ENCODE results near the gene RPS17. TPM values are rescaled to one million over a fixed set of nuclear protein-coding genes. Genes with fewer than 3 reads are reported as not detected.
"Not testable (repeated sequence)": the region's sequence is repeated elsewhere in the genome, so short reads cannot be mapped to it uniquely, and the experiment has no call there.

Gene RPS17
- total and polyA plus RNA-seq, 2 of the 4 experiments (the other 2 are of a cell fraction): 2,617 to 4,201 TPM

GRCh38 chr15:82507693-82508092 lies 32.6 kb downstream of the RPS17 start:
- no CpG with 5 or more reads among the region's 4 CpGs for WGBS, 2 experiments (ENCODE audit: extremely low coverage in 2 of 2, insufficient read length in 1 of 2)
- 0 out of 2 replicates have a peak, but pooled peaks have one; percentile 4 for ATAC-seq (ENCODE audit: low read depth)
- not testable (repeated sequence) for BruUV-seq (replicated peaks)

GRCh38 chr15:82507087-82507486 lies 33.2 kb downstream of the RPS17 start:
- H3K4me1 ChIP-seq (ENCODE audit: control insufficient read depth, insufficient read depth, low read length); H4K91ac ChIP-seq (ENCODE audit: insufficient read depth, low read depth, low read length); H3K36me3 ChIP-seq (ENCODE audit: control insufficient read depth, insufficient read depth, low read length); in situ Hi-C loops (cut with MboI; ENCODE audit: low sequenced_read_pairs); H2BK5ac ChIP-seq (ENCODE audit: low read depth, low read length, poor library complexity, severe bottlenecking); H4K20me1 ChIP-seq (ENCODE audit: insufficient read depth, low read length); H2BK15ac ChIP-seq (ENCODE audit: low read depth, low read length); H2AK5ac ChIP-seq (ENCODE audit: low read depth, low read length); H3K56ac ChIP-seq (ENCODE audit: extremely low read depth, insufficient read depth, low read length); H3K23ac ChIP-seq (ENCODE audit: low read depth, low read length); H4K5ac ChIP-seq (ENCODE audit: low read depth, low read length); H3K4me3 ChIP-seq (ENCODE audit: insufficient read depth, low read depth, low read length); H3K18ac ChIP-seq (ENCODE audit: low read depth, low read length); H3K4ac ChIP-seq (ENCODE audit: low read depth, low read length); ATAC-seq (ENCODE audit: low read depth); H2BK20ac ChIP-seq (ENCODE audit: low read depth, low read length); H3K9me1 ChIP-seq (ENCODE audit: insufficient read depth, low read length); H4K8ac ChIP-seq (ENCODE audit: low read depth in 2 of 2, low read length in 2 of 2); H3K79me1 ChIP-seq (ENCODE audit: low read depth in 1 of 2, low read length in 2 of 2); BruUV-seq (replicated peaks); H2AFZ ChIP-seq (replicated peaks; ENCODE audit: low read length, poor library complexity); H3K9me3 ChIP-seq (ENCODE audit: control insufficient read depth, insufficient read depth, low read length); H3K14ac ChIP-seq (replicated peaks; ENCODE audit: low read depth, low read length); H2AK9ac ChIP-seq (replicated peaks; ENCODE audit: low read depth, low read length, poor library complexity); H3K27ac ChIP-seq (ENCODE audit: insufficient read depth, low read length); H3K27me3 ChIP-seq (ENCODE audit: control insufficient read depth, insufficient read depth, low read length); H3K9ac ChIP-seq (ENCODE audit: low read depth, low read length); dilution Hi-C loops (cut with HindIII; ENCODE audit: low sequenced_read_pairs, unreplicated experiment); CTCF ChIA-PET; DNase-seq; H3K4me2 ChIP-seq (ENCODE audit: low read depth, low read length); POLR2A ChIA-PET (ENCODE audit: unreplicated experiment); H2BK120ac ChIP-seq (ENCODE audit: low read depth, low read length); intact Hi-C loops (cut with micrococcal nuclease): not testable (repeated sequence)
- no CpG with 5 or more reads among the region's 1 CpG for WGBS, 2 experiments (ENCODE audit: extremely low coverage in 2 of 2, insufficient read length in 1 of 2)

More at GRCh38 chr15:82507693-82508092, 32.6 kb downstream of the RPS17 start:
- DNase-seq; H4K91ac ChIP-seq (ENCODE audit: insufficient read depth, low read depth, low read length); H3K4me3 ChIP-seq (ENCODE audit: insufficient read depth, low read depth, low read length); H3K4me2 ChIP-seq (ENCODE audit: low read depth, low read length); H2AFZ ChIP-seq (replicated peaks; ENCODE audit: low read length, poor library complexity); H3K4me1 ChIP-seq (ENCODE audit: control insufficient read depth, insufficient read depth, low read length); CTCF ChIA-PET; intact Hi-C loops (cut with micrococcal nuclease); H3K18ac ChIP-seq (ENCODE audit: low read depth, low read length); in situ Hi-C loops (cut with MboI; ENCODE audit: low sequenced_read_pairs); H2AK5ac ChIP-seq (ENCODE audit: low read depth, low read length); H2BK15ac ChIP-seq (ENCODE audit: low read depth, low read length); H3K14ac ChIP-seq (replicated peaks; ENCODE audit: low read depth, low read length); H3K9me1 ChIP-seq (ENCODE audit: insufficient read depth, low read length); H3K9ac ChIP-seq (ENCODE audit: low read depth, low read length); H3K27ac ChIP-seq (ENCODE audit: insufficient read depth, low read length); H2BK5ac ChIP-seq (ENCODE audit: low read depth, low read length, poor library complexity, severe bottlenecking); H3K56ac ChIP-seq (ENCODE audit: extremely low read depth, insufficient read depth, low read length); POLR2A ChIA-PET (ENCODE audit: unreplicated experiment); H3K4ac ChIP-seq (ENCODE audit: low read depth, low read length); H2BK120ac ChIP-seq (ENCODE audit: low read depth, low read length); H3K79me1 ChIP-seq (ENCODE audit: low read depth in 1 of 2, low read length in 2 of 2); H3K36me3 ChIP-seq (ENCODE audit: control insufficient read depth, insufficient read depth, low read length); dilution Hi-C loops (cut with HindIII; ENCODE audit: low sequenced_read_pairs, unreplicated experiment); H2BK20ac ChIP-seq (ENCODE audit: low read depth, low read length); H3K27me3 ChIP-seq (ENCODE audit: control insufficient read depth, insufficient read depth, low read length); H2AK9ac ChIP-seq (replicated peaks; ENCODE audit: low read depth, low read length, poor library complexity); H4K8ac ChIP-seq (ENCODE audit: low read depth in 2 of 2, low read length in 2 of 2); H4K20me1 ChIP-seq (ENCODE audit: insufficient read depth, low read length); H4K5ac ChIP-seq (ENCODE audit: low read depth, low read length); H3K9me3 ChIP-seq (ENCODE audit: control insufficient read depth, insufficient read depth, low read length): not testable (repeated sequence)
- 0 out of 2 replicates have a peak overlapping the region, but pooled peaks have one; percentile 52 for H3K23ac ChIP-seq (ENCODE audit: low read depth, low read length)

Measured in IMR-90 (cell line).